ENCODE results near the gene PPL. TPM values are rescaled to one million over a fixed set of nuclear protein-coding genes. Genes with fewer than 3 reads are reported as not detected.

Gene PPL
- total and polyA plus RNA-seq, 2 of the 8 experiments (the other 6 are each of a cell fraction or from before 2014, with no cell fraction given): 11.3 to 29.5 TPM

DNA sequence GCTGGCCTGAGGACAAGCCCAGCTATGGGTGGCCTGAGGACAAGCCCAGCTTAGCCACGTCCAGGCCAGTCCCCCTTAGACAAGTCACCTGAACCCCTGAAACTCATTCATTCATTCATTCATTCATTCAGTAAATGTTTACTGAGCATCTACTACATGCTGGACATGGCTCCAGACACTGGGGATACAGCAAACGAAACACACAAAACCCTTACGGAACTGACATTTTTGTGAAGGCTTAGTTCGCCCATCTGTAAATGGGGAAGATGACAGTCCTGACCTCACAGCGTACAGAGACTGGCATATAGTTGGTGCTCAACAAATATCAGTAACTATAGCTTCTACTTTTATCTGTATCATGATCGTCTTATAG, 37.5 kb downstream of the PPL start:
- Histone ChIP-seq H3K18ac (ENCODE audit: extremely low read depth, low read length) (no peak overlapping the region), H3K9ac (replicated peaks in 1 of 4; ENCODE audit: extremely low read depth in 1 of 4, low read depth in 3 of 4, low read length in 3 of 4) (no peak overlapping the region), H3K4me3 (ENCODE audit: extremely low read depth in 1 of 4, insufficient read depth in 2 of 4, low read depth in 3 of 4, low read length in 4 of 4) (no peak overlapping the region), H4K91ac (replicated peaks; ENCODE audit: insufficient read length, low read length) (no peak overlapping the region), H4K8ac (ENCODE audit: extremely low read depth, insufficient read depth, low read length) (no peak overlapping the region), H2BK120ac (replicated peaks; ENCODE audit: low read depth, low read length) (no peak overlapping the region), H3K27ac (ENCODE audit: low read depth, low read length) (no peak overlapping the region), H3K4me2 (ENCODE audit: insufficient read depth in 1 of 2, low read depth in 2 of 2, low read length in 2 of 2) (no peak overlapping the region), H2AK5ac (ENCODE audit: low read depth, low read length) (no peak overlapping the region), H3K4me1 (replicated peaks in 1 of 4; ENCODE audit: control insufficient read depth in 3 of 4, insufficient read depth in 4 of 4, low read length in 3 of 4) (no peaks in the 10 kb centered on the region), H2BK5ac (ENCODE audit: low read depth, low read length) (no peak overlapping the region), H3K23me2 (ENCODE audit: low read depth, low read length) (no peaks in the 10 kb centered on the region), H3K23ac (ENCODE audit: insufficient read length) (no peak overlapping the region), H4K20me1 (replicated peaks in 1 of 2; ENCODE audit: control insufficient read depth in 1 of 2, insufficient read depth in 2 of 2, low read length in 2 of 2) (peaks cover 0 to 6% of the 10 kb centered on the region in 2 experiments), H3K9me3 (ENCODE audit: insufficient read depth in 2 of 2, low read depth in 1 of 2, low read length in 1 of 2) (peaks cover 0 to 6% of the 10 kb centered on the region in 2 experiments; a peak in 1 of 4 replicates), H3K79me2 (ENCODE audit: control insufficient read depth in 1 of 2, insufficient read depth in 2 of 2, low read length in 2 of 2) (no peaks in the 10 kb centered on the region), H4K5ac (ENCODE audit: insufficient read length, low read depth, low read length) (no peak overlapping the region), H3K79me1 (ENCODE audit: low read depth, low read length) (no peaks in the 10 kb centered on the region), H3K27me3 (replicated peaks in 1 of 4; ENCODE audit: control insufficient read depth in 3 of 4, extremely low read depth in 1 of 4, insufficient read depth in 3 of 4, low read length in 3 of 4) (no peaks in the 10 kb centered on the region), H3K56ac (replicated peaks; ENCODE audit: insufficient read length, low read depth, low read length) (no peak overlapping the region), H2AFZ (ENCODE audit: low read length) (no peak overlapping the region), H2BK12ac (ENCODE audit: low read depth, low read length) (no peak overlapping the region), H3K14ac (ENCODE audit: insufficient read length) (no peak overlapping the region), H2BK15ac (ENCODE audit: low read length) (no peak overlapping the region), H3K4ac (replicated peaks; ENCODE audit: insufficient read length, low read depth, low read length) (no peak overlapping the region), H2BK20ac (ENCODE audit: low read length) (no peak overlapping the region), H3K36me3 (ENCODE audit: control insufficient read depth in 2 of 4, insufficient read depth in 4 of 4, low read length in 3 of 4) (peaks cover 0 to 23% (median 14%) of the 10 kb centered on the region in 4 experiments; a peak in 6 of 8 replicates)
- DNase-seq (ENCODE audit: low read depth in 1 of 2, low spot score in 2 of 2) (no peak), FAIRE-seq (no peak)
- ChIA-PET CTCF (ENCODE audit: partially characterized antibody) (interaction anchor here (0.7 to 2.1 kb wide), 5 partner anchors 13 to 182 kb away, joined by 3 to 8 read pairs (median 3); no protein-coding TSS in a partner anchor), POLR2A (ENCODE audit: partially characterized antibody) (interaction anchor here (0.7 to 2.7 kb wide), 4 partner anchors 7 to 59 kb away, joined by 3 to 10 read pairs (median 3); partner anchors contain the start of gene SEC14L5)
- TF ChIP-seq TEAD4 (IDR thresholded peaks at IDR 0.05; ENCODE audit: low read depth, low read length) (no peak), SP4 (IDR thresholded peaks at IDR 0.05; ENCODE audit: low read length) (no peak), EGR1 (IDR thresholded peaks at IDR 0.05; ENCODE audit: borderline replicate concordance, low read depth, low read length) (no peak), CHD1 (IDR thresholded peaks at IDR 0.05; ENCODE audit: low read depth, low read length) (no peak), RAD21 (IDR thresholded peaks at IDR 0.05 in 1 of 2, conservative IDR thresholded peaks at IDR 0.05 in 1 of 2; ENCODE audit: low read depth in 2 of 2, low read length in 2 of 2) (no peak), RNF2 (IDR thresholded peaks at IDR 0.05; ENCODE audit: borderline replicate concordance, low read depth, low read length, missing control alignments, poor library complexity, severe bottlenecking) (no peak), KDM5A (IDR thresholded peaks at IDR 0.05; ENCODE audit: low read length) (no peak), TCF12 (IDR thresholded peaks at IDR 0.05; ENCODE audit: low read depth, low read length) (no peak), KDM4A (IDR thresholded peaks at IDR 0.05; ENCODE audit: low read depth, low read length, severe bottlenecking) (no peak)
- TF ChIP-seq, protein P1, sequence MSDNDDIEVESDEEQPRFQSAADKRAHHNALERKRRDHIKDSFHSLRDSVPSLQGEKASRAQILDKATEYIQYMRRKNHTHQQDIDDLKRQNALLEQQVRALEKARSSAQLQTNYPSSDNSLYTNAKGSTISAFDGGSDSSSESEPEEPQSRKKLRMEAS (IDR thresholded peaks at IDR 0.05): no peak
- TF ChIP-seq, protein P2, sequence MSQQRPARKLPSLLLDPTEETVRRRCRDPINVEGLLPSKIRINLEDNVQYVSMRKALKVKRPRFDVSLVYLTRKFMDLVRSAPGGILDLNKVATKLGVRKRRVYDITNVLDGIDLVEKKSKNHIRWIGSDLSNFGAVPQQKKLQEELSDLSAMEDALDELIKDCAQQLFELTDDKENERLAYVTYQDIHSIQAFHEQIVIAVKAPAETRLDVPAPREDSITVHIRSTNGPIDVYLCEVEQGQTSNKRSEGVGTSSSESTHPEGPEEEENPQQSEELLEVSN (IDR thresholded peaks at IDR 0.05): no peak
- WGBS, 2 experiments (ENCODE audit: extremely low coverage in 1 of 2, insufficient coverage in 1 of 2, insufficient read length in 1 of 2, insufficient replicate concordance in 2 of 2, low coverage in 1 of 2, low lambda C conversion rate in 2 of 2, missing lambda C conversion rate in 1 of 2): 85% methylated on average over 6 of the region's 6 CpGs; no CpG with 5 or more reads in 1 of the 2 experiments

All from H1 (cell line).